ENCODE measurements around the gene RNF150.

RNF150 gene

DNA sequence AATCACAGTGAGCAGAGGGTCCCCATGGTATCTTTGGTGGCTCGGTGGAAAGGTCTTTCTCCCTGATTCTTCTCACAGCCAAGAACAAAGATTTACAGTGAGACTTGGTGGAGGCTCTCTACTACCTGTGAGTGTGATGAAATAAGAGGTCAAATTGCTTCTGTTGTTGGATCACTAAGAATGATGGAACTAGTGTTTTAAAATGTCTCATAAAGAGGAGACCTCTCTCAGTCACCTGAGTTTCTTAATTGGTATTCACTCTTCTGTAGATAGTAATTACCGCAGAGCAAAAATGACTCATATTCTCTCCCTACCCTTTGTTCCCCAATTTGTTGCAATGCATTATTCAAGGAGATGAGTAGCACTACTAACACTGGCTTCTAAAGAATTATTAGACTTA, 276.2 kb downstream of the RNF150 start:
- peak overlapping the region; percentile 19 for H3K4me3 ChIP-seq (ENCODE audit: low read depth, low read length)
- in situ Hi-C loops (cut with HindIII; ENCODE audit: low sequenced_read_pairs) = no loop called here
- DNase-seq (ENCODE audit: low read depth) = no peak
- TF ChIP-seq, protein P1, sequence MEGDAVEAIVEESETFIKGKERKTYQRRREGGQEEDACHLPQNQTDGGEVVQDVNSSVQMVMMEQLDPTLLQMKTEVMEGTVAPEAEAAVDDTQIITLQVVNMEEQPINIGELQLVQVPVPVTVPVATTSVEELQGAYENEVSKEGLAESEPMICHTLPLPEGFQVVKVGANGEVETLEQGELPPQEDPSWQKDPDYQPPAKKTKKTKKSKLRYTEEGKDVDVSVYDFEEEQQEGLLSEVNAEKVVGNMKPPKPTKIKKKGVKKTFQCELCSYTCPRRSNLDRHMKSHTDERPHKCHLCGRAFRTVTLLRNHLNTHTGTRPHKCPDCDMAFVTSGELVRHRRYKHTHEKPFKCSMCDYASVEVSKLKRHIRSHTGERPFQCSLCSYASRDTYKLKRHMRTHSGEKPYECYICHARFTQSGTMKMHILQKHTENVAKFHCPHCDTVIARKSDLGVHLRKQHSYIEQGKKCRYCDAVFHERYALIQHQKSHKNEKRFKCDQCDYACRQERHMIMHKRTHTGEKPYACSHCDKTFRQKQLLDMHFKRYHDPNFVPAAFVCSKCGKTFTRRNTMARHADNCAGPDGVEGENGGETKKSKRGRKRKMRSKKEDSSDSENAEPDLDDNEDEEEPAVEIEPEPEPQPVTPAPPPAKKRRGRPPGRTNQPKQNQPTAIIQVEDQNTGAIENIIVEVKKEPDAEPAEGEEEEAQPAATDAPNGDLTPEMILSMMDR (IDR thresholded peaks at IDR 0.05; ENCODE audit: low read depth, low read length, missing control alignments) = no peak

DNA sequence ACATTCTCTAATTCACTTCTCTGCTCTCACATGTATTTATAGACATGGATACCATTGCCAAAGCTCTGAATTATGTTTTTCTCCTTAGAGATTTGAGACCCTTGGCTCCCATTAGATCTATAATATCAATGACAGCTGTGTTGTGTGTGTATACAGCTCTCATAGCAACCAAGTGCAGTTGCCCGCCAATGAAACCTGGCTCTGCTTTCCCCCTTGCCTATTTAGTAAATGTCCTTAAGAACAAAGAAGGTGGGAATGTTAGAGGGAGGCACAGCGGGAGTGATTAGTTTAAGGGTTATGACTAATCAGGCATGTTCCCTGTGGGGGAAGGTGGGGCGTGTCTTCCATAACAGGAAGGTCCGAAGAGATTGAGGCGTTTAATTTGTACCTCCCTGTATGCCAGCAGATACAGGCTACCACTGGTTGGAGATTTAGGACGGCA, 276.6 kb downstream of the RNF150 start:
- TF ChIP-seq, protein P1 (IDR thresholded peaks at IDR 0.05; ENCODE audit: low read depth, low read length, missing control alignments) = no peak
- peak; percentile 98 for DNase-seq (ENCODE audit: low read depth)
- in situ Hi-C loops (cut with HindIII; ENCODE audit: low sequenced_read_pairs) = no loop called here
- peak overlapping the region; percentile 19 for H3K4me3 ChIP-seq (ENCODE audit: low read depth, low read length)

DNA sequence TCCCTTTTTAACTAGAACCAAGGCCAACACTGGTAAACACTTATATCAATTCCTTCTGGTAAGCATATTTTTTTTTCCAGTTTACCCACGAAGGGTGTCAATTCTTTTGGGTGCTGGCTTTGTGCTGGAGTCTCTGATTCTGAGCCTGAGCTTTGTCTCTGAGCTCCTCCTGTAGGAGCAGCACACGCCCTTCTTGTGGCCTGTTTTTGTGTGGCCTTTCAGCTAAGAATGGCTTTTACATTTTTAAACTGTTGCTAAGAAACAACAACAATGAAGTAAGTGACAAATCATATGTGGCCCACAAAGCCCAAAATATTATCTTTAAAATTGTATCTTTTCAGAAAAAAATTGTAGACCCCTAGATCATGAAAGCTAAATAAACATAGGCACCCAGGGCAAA, 279.1 kb downstream of the RNF150 start:
- TF ChIP-seq, protein P1 (IDR thresholded peaks at IDR 0.05; ENCODE audit: low read depth, low read length, missing control alignments) = no peak
- H3K4me3 ChIP-seq (ENCODE audit: low read depth, low read length) = no peak overlapping the region
- in situ Hi-C loops (cut with HindIII; ENCODE audit: low sequenced_read_pairs) = no loop called here
- DNase-seq (ENCODE audit: low read depth) = no peak

DNA sequence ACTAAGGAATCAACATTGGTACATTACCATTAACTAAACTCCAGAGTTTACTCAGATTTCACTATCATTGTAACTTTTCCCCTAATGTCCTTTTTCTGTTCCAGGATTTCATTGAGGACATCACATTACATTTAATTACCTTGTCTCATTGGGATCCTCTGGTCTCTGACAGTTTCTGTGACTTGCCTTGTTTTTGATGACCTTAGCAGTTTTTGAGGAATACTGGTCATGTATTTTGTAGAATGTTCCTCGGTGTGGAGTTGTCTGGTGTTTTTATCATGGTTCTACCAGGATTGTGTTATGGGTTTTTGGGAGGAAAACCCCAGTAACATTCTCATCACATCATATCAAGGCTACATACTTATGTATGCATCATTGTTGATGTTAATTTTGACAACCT, 281.5 kb downstream of the RNF150 start:
- no peak for DNase-seq (ENCODE audit: low read depth)
- in situ Hi-C loops (cut with HindIII; ENCODE audit: low sequenced_read_pairs) = no loop called here
- H3K4me3 ChIP-seq (ENCODE audit: low read depth, low read length) = no peak overlapping the region
- TF ChIP-seq, protein P1 (IDR thresholded peaks at IDR 0.05; ENCODE audit: low read depth, low read length, missing control alignments) = no peak

DNA sequence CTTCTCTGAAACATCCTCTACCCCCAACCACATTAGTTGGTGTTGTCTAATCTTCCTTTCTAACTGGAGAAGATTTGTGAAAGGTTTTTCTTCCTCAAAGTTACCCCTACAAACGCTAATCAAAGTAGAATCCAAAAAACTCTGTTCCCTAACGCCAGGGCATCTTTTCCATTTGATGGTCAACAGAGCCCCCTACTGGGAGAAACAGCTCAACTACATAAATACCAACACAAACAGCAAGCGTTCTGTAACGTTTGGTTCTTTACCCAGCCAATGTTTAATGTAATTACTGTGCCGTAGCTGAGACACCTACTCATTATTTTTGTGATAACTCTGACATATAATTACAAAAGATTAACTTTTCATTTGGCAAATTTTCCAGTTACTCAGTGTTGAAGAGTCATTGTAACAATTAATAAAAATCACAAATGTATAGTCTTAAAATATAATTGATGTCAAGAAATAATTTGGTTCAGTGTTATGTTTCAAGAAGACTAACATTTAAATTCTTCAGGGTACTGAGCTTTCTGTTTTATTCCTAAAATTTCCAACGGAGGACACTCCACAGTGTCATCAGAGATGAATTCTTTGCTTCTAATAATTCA, 282.1 kb downstream of the RNF150 start:
- peak; percentile 59 for DNase-seq (ENCODE audit: low read depth)
- in situ Hi-C loops (cut with HindIII; ENCODE audit: low sequenced_read_pairs) = no loop called here
- no peak overlapping the region for H3K4me3 ChIP-seq (ENCODE audit: low read depth, low read length)
- TF ChIP-seq, protein P1 (IDR thresholded peaks at IDR 0.05; ENCODE audit: low read depth, low read length, missing control alignments) = peak; percentile 71

DNA sequence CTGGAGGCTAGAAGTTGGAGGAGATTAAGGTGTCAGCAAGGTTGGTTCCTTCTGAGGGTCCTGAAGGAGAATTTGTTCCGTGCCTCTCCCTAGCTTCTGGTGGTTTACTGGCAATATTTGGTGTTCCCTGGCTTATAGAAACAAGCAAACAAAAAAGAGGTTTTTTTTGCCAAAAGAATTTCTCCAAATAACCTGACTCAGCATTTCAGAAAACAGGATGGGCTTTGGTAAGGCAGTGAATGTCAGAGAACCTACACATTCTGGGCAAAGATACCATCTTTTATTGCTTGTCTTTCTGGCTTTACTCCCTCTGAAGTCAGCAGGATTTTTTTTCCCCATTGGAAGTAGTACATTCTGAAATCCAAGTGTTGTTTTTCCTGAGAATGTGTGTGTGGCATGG, 283.7 kb downstream of the RNF150 start:
- H3K4me3 ChIP-seq (ENCODE audit: low read depth, low read length) = no peak overlapping the region
- in situ Hi-C loops (cut with HindIII; ENCODE audit: low sequenced_read_pairs) = no loop called here
- TF ChIP-seq, protein P1 (IDR thresholded peaks at IDR 0.05; ENCODE audit: low read depth, low read length, missing control alignments) = no peak
- DNase-seq (ENCODE audit: low read depth) = no peak

Measured in astrocyte of the cerebellum (primary cell).